Measurements from ENCODE around the gene PCDHGC5.
A peak's percentile ranks its signal among the peaks of the same experiment; 100 is the strongest.

The PCDHGC5 gene

DNA sequence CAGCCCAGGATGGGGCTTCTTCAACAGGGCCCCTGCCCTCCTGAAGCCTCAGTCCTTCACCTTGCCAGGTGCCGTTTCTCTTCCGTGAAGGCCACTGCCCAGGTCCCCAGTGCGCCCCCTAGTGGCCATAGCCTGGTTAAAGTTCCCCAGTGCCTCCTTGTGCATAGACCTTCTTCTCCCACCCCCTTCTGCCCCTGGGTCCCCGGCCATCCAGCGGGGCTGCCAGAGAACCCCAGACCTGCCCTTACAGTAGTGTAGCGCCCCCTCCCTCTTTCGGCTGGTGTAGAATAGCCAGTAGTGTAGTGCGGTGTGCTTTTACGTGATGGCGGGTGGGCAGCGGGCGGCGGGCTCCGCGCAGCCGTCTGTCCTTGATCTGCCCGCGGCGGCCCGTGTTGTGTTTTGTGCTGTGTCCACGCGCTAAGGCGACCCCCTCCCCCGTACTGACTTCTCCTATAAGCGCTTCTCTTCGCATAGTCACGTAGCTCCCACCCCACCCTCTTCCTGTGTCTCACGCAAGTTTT, 23.6 kb downstream of the PCDHGC5 start:
- H3K4me2 ChIP-seq (ENCODE audit: low read length) = peak overlapping the region; percentile 100
- H3K79me2 ChIP-seq (ENCODE audit: control insufficient read depth, insufficient read depth, low read length) = no peaks in the 10 kb centered on the region
- no peak overlapping the region for H2BK5ac ChIP-seq (ENCODE audit: low read length)
- no peak overlapping the region for H4K8ac ChIP-seq (ENCODE audit: low read depth, low read length)
- H3K4me3 ChIP-seq (ENCODE audit: low read length) = peak overlapping the region; percentile 33
- no peak overlapping the region for H2AK5ac ChIP-seq (ENCODE audit: low read length)
- no peak overlapping the region for H2BK120ac ChIP-seq (ENCODE audit: low read depth, low read length)
- H3K18ac ChIP-seq (ENCODE audit: low read length) = peak overlapping the region; percentile 9
- H4K5ac ChIP-seq (ENCODE audit: low read length) = no peak overlapping the region
- peaks cover 2% of the 10 kb centered on the region for H3K36me3 ChIP-seq (ENCODE audit: control insufficient read depth, insufficient read depth, low read length)
- DNase-seq = peak; percentile 97
- no CpG with 5 or more reads among the region's 28 CpGs for WGBS (ENCODE audit: extremely low coverage, insufficient coverage, low lambda C conversion rate)
- H3K79me1 ChIP-seq (ENCODE audit: low read length) = no peaks in the 10 kb centered on the region
- H3K27ac ChIP-seq (ENCODE audit: low read depth, low read length) = no peak overlapping the region
- no peak overlapping the region for H3K4ac ChIP-seq (ENCODE audit: low read depth, low read length)
- H3K23ac ChIP-seq (ENCODE audit: low read length) = no peak overlapping the region
- no peaks in the 10 kb centered on the region for H3K27me3 ChIP-seq (ENCODE audit: insufficient read depth, low read length, poor library complexity)
- H2BK15ac ChIP-seq (replicated peaks; ENCODE audit: low read depth) = no peak overlapping the region
- peak overlapping the region; percentile 99 for H3K56ac ChIP-seq (ENCODE audit: low read length)
- peak overlapping the region; percentile 94 for H3K9ac ChIP-seq (ENCODE audit: low read length)
- peaks cover 15% of the 10 kb centered on the region for H3K4me1 ChIP-seq (ENCODE audit: control insufficient read depth, low read depth, low read length)

DNA sequence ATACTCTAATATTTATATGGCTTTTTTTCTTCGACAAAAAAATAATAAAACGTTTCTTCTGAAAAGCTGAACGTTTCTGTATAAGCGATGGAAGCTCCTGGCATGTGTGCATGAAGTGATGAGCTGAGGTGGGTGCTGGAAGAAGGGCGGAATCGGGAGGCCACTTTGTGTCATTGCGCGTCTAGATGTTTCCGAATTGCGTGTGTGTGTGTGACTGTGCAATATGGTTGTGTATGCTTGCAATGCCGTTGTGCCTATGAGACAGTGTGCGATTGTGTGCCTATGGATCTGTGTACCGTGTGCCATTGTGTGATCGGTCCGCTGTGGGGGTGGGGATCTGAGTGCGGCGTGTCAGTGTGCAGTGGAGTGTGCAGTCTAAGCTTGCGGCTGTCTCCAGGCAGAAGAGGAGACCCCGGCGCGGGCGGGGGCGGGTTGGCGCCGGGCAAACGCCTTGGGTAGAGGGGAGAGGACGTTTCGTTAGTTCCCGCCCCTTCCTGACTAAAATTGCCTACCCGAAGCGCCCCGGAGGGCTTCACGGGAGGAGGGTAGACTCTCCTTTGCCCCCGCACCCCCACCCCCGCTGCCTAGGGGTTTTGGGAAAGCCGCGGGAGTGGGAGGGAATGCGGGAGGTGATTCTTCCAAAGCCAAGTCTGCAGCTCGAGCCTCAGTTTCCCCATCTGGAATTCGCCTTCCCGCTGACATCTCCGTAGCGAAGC, 24.2 kb downstream of the PCDHGC5 start:
- Histone ChIP-seq H3K9ac (ENCODE audit: low read length) (peak overlapping the region; percentile 94), H3K79me2 (ENCODE audit: control insufficient read depth, insufficient read depth, low read length) (no peaks in the 10 kb centered on the region), H3K4me2 (ENCODE audit: low read length) (peak overlapping the region; percentile 100), H3K23ac (ENCODE audit: low read length) (peak overlapping the region; percentile 48), H3K4me1 (ENCODE audit: control insufficient read depth, low read depth, low read length) (peaks cover 13% of the 10 kb centered on the region), H3K56ac (ENCODE audit: low read length) (peak overlapping the region; percentile 99), H3K36me3 (ENCODE audit: control insufficient read depth, insufficient read depth, low read length) (peaks cover 2% of the 10 kb centered on the region), H2BK15ac (replicated peaks; ENCODE audit: low read depth) (no peak overlapping the region), H3K18ac (ENCODE audit: low read length) (peak overlapping the region; percentile 69), H3K4ac (ENCODE audit: low read depth, low read length) (peak overlapping the region; percentile 81), H3K27ac (ENCODE audit: low read depth, low read length) (peak overlapping the region; percentile 97), H2BK5ac (ENCODE audit: low read length) (peak overlapping the region; percentile 83), H3K79me1 (ENCODE audit: low read length) (no peaks in the 10 kb centered on the region), H3K4me3 (ENCODE audit: low read length) (peak overlapping the region; percentile 40), H2BK120ac (ENCODE audit: low read depth, low read length) (no peak overlapping the region), H3K27me3 (ENCODE audit: insufficient read depth, low read length, poor library complexity) (no peaks in the 10 kb centered on the region), H2AK5ac (ENCODE audit: low read length) (no peak overlapping the region), H4K5ac (ENCODE audit: low read length) (no peak overlapping the region), H4K8ac (ENCODE audit: low read depth, low read length) (peak overlapping the region; percentile 7)
- no CpG with 5 or more reads among the region's 43 CpGs for WGBS (ENCODE audit: extremely low coverage, insufficient coverage, low lambda C conversion rate)
- peak; percentile 61 for DNase-seq

DNA sequence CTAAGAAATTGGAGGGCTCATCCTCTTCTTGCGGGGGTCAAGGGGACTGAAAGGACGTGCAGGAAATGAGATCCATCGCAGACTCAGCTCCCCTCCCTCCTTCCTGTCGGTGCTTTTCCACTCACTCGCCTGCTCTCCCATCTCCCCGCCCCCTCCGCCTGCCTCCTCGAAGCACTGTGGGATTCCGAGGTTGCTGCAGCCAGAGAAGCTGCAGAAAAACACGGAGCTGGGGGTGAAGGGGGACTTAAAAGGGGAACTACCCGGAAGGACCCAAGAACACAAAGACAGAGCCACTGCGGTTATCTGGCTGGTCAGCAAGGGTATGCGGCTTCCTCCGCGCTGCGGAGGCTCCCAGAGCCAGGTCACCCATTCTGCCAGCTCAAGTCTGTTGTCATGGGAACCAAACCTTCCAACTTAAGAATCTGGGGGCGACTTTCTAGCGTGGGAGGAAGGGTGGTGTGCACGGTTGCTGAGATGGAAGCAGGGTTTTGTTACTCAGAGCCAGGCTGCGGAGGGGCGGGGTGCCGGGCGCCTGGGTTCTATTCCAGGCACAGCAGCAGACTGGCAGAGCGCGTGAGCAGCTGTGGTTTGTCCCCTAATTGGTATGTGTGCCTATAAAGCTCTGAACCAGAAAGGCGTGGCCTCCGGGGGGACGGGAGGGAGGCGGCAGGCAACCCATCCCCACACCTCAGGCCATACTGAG, 24.9 kb downstream of the PCDHGC5 start:
- no CpG with 5 or more reads among the region's 29 CpGs for WGBS (ENCODE audit: extremely low coverage, insufficient coverage, low lambda C conversion rate)
- peak overlapping the region; percentile 40 for H2AK5ac ChIP-seq (ENCODE audit: low read length)

DNA sequence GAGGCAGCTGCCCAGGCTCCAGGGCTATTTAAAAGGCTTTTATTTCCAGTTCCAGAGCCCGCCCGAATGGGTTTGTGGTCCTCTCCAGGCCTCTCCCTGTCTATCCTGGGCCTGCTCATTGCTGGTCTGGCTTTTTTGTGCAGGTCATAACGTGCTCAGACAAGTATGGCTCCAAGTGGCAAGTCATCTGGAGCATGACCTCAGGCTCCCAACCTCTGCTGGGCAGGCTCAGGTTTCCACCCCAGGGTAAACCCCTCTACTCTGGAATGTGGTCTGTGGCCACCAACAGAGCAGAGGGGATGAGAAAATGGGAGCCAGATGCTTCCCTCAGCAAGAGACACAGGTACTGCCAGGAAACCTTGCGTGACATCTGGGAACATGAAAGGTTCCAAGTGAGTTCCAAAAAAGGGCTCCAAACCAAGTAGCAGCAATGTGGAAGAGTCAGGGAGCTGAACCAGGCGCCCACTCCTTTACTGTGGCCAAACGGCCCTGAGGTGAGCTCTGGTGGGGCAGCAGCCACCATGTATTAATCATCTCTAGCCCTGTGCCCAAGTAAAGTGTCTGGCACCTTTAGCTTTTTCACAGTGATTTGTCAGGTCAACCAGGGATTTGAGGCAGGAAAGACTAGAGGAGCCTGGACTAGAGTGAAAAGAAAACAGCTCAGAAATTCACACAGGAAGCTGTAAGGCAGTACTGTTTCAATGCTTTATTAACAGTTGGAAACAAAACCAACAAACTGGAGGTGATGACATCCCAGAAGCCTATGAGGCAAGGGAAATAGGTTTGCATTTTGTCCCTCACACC, 25.7 kb downstream of the PCDHGC5 start:
- Histone ChIP-seq H3K36me3 (ENCODE audit: control insufficient read depth, insufficient read depth, low read length) (peaks cover 2% of the 10 kb centered on the region), H3K4me1 (ENCODE audit: control insufficient read depth, low read depth, low read length) (peaks cover 5% of the 10 kb centered on the region), H3K79me2 (ENCODE audit: control insufficient read depth, insufficient read depth, low read length) (no peaks in the 10 kb centered on the region), H3K4ac (ENCODE audit: low read depth, low read length) (peak overlapping the region; percentile 77), H2BK15ac (replicated peaks; ENCODE audit: low read depth) (no peak overlapping the region), H4K5ac (ENCODE audit: low read length) (no peak overlapping the region), H2AK5ac (ENCODE audit: low read length) (no peak overlapping the region), H3K4me2 (ENCODE audit: low read length) (no peak overlapping the region), H3K56ac (ENCODE audit: low read length) (peak overlapping the region; percentile 99), H4K8ac (ENCODE audit: low read depth, low read length) (no peak overlapping the region), H3K27me3 (ENCODE audit: insufficient read depth, low read length, poor library complexity) (no peaks in the 10 kb centered on the region), H3K18ac (ENCODE audit: low read length) (peak overlapping the region; percentile 60), H3K4me3 (ENCODE audit: low read length) (no peak overlapping the region), H2BK5ac (ENCODE audit: low read length) (no peak overlapping the region), H3K23ac (ENCODE audit: low read length) (no peak overlapping the region), H3K79me1 (ENCODE audit: low read length) (no peaks in the 10 kb centered on the region), H2BK120ac (ENCODE audit: low read depth, low read length) (no peak overlapping the region), H3K27ac (ENCODE audit: low read depth, low read length) (peak overlapping the region; percentile 97), H3K9ac (ENCODE audit: low read length) (peak overlapping the region; percentile 94)
- WGBS (ENCODE audit: extremely low coverage, insufficient coverage, low lambda C conversion rate) = no CpG with 5 or more reads among the region's 6 CpGs
- peak; percentile 96 for DNase-seq

More for the DNA sequence above, 24.9 kb downstream of the PCDHGC5 start:
- H2BK120ac ChIP-seq (ENCODE audit: low read depth, low read length) = peak overlapping the region; percentile 31
- no peak overlapping the region for H4K8ac ChIP-seq (ENCODE audit: low read depth, low read length)
- peak overlapping the region; percentile 81 for H3K4ac ChIP-seq (ENCODE audit: low read depth, low read length)
- no peaks in the 10 kb centered on the region for H3K79me2 ChIP-seq (ENCODE audit: control insufficient read depth, insufficient read depth, low read length)
- H2BK5ac ChIP-seq (ENCODE audit: low read length) = peak overlapping the region; percentile 65
- H3K56ac ChIP-seq (ENCODE audit: low read length) = peak overlapping the region; percentile 99
- H3K4me2 ChIP-seq (ENCODE audit: low read length) = peak overlapping the region; percentile 100
- peak; percentile 93 for DNase-seq
- no peak overlapping the region for H2BK15ac ChIP-seq (replicated peaks; ENCODE audit: low read depth)
- peak overlapping the region; percentile 69 for H3K18ac ChIP-seq (ENCODE audit: low read length)
- H3K36me3 ChIP-seq (ENCODE audit: control insufficient read depth, insufficient read depth, low read length) = peaks cover 2% of the 10 kb centered on the region
- no peaks in the 10 kb centered on the region for H3K79me1 ChIP-seq (ENCODE audit: low read length)
- peak overlapping the region; percentile 40 for H3K4me3 ChIP-seq (ENCODE audit: low read length)
- no peak overlapping the region for H4K5ac ChIP-seq (ENCODE audit: low read length)
- H3K27me3 ChIP-seq (ENCODE audit: insufficient read depth, low read length, poor library complexity) = no peaks in the 10 kb centered on the region
- no peak overlapping the region for H3K23ac ChIP-seq (ENCODE audit: low read length)
- peaks cover 9% of the 10 kb centered on the region for H3K4me1 ChIP-seq (ENCODE audit: control insufficient read depth, low read depth, low read length)
- peak overlapping the region; percentile 94 for H3K9ac ChIP-seq (ENCODE audit: low read length)
- peak overlapping the region; percentile 97 for H3K27ac ChIP-seq (ENCODE audit: low read depth, low read length)

DNA sequence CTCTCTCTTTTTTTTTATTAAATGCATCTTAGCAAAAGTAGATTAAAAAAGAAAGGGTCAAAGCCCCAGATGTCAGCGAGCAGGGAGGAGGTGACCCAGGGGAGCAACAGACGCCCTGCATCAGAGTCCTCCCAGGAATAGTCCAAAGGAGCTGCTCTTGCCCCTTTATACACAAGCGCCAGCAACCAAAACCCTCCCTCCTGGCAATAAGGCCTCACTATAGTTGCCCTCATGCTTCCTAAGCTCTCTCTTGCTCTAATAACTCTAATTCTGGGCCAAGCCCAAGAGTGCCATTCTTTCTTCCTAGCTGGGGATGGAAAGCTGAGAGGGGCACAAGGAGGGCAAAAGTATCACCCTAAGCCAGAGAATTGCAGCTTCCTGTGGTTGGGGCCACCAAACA, 26.3 kb downstream of the PCDHGC5 start:
- H3K36me3 ChIP-seq (ENCODE audit: control insufficient read depth, insufficient read depth, low read length) = peaks cover 2% of the 10 kb centered on the region
- peak overlapping the region; percentile 46 for H3K9ac ChIP-seq (ENCODE audit: low read length)
- H2BK120ac ChIP-seq (ENCODE audit: low read depth, low read length) = no peak overlapping the region
- peak overlapping the region; percentile 60 for H3K18ac ChIP-seq (ENCODE audit: low read length)
- WGBS (ENCODE audit: extremely low coverage, insufficient coverage, low lambda C conversion rate) = no CpG with 5 or more reads among the region's 3 CpGs
- H3K4ac ChIP-seq (ENCODE audit: low read depth, low read length) = no peak overlapping the region
- no peaks in the 10 kb centered on the region for H3K27me3 ChIP-seq (ENCODE audit: insufficient read depth, low read length, poor library complexity)
- peaks cover 5% of the 10 kb centered on the region for H3K4me1 ChIP-seq (ENCODE audit: control insufficient read depth, low read depth, low read length)
- H2BK15ac ChIP-seq (replicated peaks; ENCODE audit: low read depth) = no peak overlapping the region
- H3K4me3 ChIP-seq (ENCODE audit: low read length) = no peak overlapping the region
- no peak overlapping the region for H4K8ac ChIP-seq (ENCODE audit: low read depth, low read length)
- H4K5ac ChIP-seq (ENCODE audit: low read length) = no peak overlapping the region
- peak overlapping the region; percentile 11 for H3K56ac ChIP-seq (ENCODE audit: low read length)
- H3K27ac ChIP-seq (ENCODE audit: low read depth, low read length) = peak overlapping the region; percentile 97
- H2BK5ac ChIP-seq (ENCODE audit: low read length) = peak overlapping the region; percentile 58
- H3K23ac ChIP-seq (ENCODE audit: low read length) = no peak overlapping the region
- no peaks in the 10 kb centered on the region for H3K79me2 ChIP-seq (ENCODE audit: control insufficient read depth, insufficient read depth, low read length)
- H2AK5ac ChIP-seq (ENCODE audit: low read length) = no peak overlapping the region
- no peak overlapping the region for H3K4me2 ChIP-seq (ENCODE audit: low read length)
- DNase-seq = no peak
- no peaks in the 10 kb centered on the region for H3K79me1 ChIP-seq (ENCODE audit: low read length)
